ENCODE results near the gene LRRC59.
"Not testable (repeated sequence)": the region's sequence is repeated elsewhere in the genome, so short reads cannot be mapped to it uniquely, and the experiment has no call there.

Gene LRRC59

GRCh38 chr17:50424246-50424995 is 27.1 kb upstream of the LRRC59 start:
- no peak for DNase-seq

GRCh38 chr17:50423553-50424159 is 26.3 kb upstream of the LRRC59 start:
- DNase-seq = no peak

- no peak for DNase-seq
These were observed 25.4 kb upstream of the LRRC59 start for GRCh38 chr17:50422738-50423137.

GRCh38 chr17:50421308-50422051 is 24.2 kb upstream of the LRRC59 start:
- DNase-seq = no peak

- DNase-seq = no peak
These were observed 23.2 kb upstream of the LRRC59 start for GRCh38 chr17:50420419-50421112.

- DNase-seq = not testable (repeated sequence)
These were observed 22.3 kb upstream of the LRRC59 start for GRCh38 chr17:50419577-50419976.

GRCh38 chr17:50414808-50415207 is 17.5 kb upstream of the LRRC59 start:
- DNase-seq = no peak

GRCh38 chr17:50412188-50412732 is 14.9 kb upstream of the LRRC59 start:
- DNase-seq = no peak

GRCh38 chr17:50407921-50408320 is 10.6 kb upstream of the LRRC59 start:
- no peak for DNase-seq

- no peak for DNase-seq
These were observed 9.3 kb upstream of the LRRC59 start for GRCh38 chr17:50406578-50406977.

- DNase-seq = not testable (repeated sequence)
These were observed 8.0 kb upstream of the LRRC59 start for GRCh38 chr17:50405351-50405750.

- DNase-seq = not testable (repeated sequence)
These were observed 2.3 kb upstream of the LRRC59 start for GRCh38 chr17:50399591-50399990.

GRCh38 chr17:50398672-50399071 is 1.3 kb upstream of the LRRC59 start:
- DNase-seq = not testable (repeated sequence)

GRCh38 chr17:50397919-50398285 is 579 bp upstream of the LRRC59 start:
- DNase-seq = no peak

- no peak for DNase-seq
These were observed 837 bp downstream of the LRRC59 start for GRCh38 chr17:50396261-50397110.

- DNase-seq = no peak
These were observed 2.6 kb downstream of the LRRC59 start for GRCh38 chr17:50394711-50395110.

GRCh38 chr17:50393700-50394099 is 3.6 kb downstream of the LRRC59 start:
- DNase-seq = no peak

GRCh38 chr17:50392621-50393020 is 4.7 kb downstream of the LRRC59 start:
- DNase-seq = no peak

GRCh38 chr17:50389534-50389933 is 7.8 kb downstream of the LRRC59 start:
- no peak for DNase-seq

GRCh38 chr17:50388728-50389127 is 8.6 kb downstream of the LRRC59 start:
- DNase-seq = no peak

- DNase-seq = no peak
These were observed 10.8 kb downstream of the LRRC59 start for GRCh38 chr17:50386510-50386909.

GRCh38 chr17:50382931-50383330 is 14.4 kb downstream of the LRRC59 start:
- DNase-seq = no peak
